ENCODE data around the gene TMC1.

The TMC1 gene

GRCh38 chr9:72790989-72791388, 269.6 kb downstream of the TMC1 start:
- H3K9me3 ChIP-seq (ENCODE audit: low read length): no peaks in the 10 kb centered on the region
- no peak overlapping the region for H3K27ac ChIP-seq (ENCODE audit: low read depth, low read length, poor library complexity, severe bottlenecking)
- TF ChIP-seq CTCF (IDR thresholded peaks at IDR 0.05; ENCODE audit: low read length) (no peak), EZH2 (IDR thresholded peaks at IDR 0.05; ENCODE audit: borderline replicate concordance, low read length) (no peak)
- no peaks in the 10 kb centered on the region for H3K79me2 ChIP-seq (ENCODE audit: insufficient read depth, low read length)
- H3K9me2 ChIP-seq (ENCODE audit: low read depth, low read length): no peaks in the 10 kb centered on the region
- no peaks in the 10 kb centered on the region for H3K4me1 ChIP-seq (ENCODE audit: insufficient read depth, low read length, severe bottlenecking)
- H4K20me1 ChIP-seq (ENCODE audit: insufficient read depth, low read length): no peaks in the 10 kb centered on the region
- no peaks in the 10 kb centered on the region for H3F3A ChIP-seq (ENCODE audit: insufficient read depth, low read length)
- H3K9ac ChIP-seq (ENCODE audit: low read length): no peak overlapping the region
- no peak overlapping the region for H3K4me3 ChIP-seq (ENCODE audit: low read depth, low read length, poor library complexity, severe bottlenecking)
- no peaks in the 10 kb centered on the region for H3K27me3 ChIP-seq (ENCODE audit: insufficient read depth, low read length)
- H3K36me3 ChIP-seq (ENCODE audit: insufficient read depth, low read length): no peaks in the 10 kb centered on the region
- H2AFZ ChIP-seq (ENCODE audit: low read length): no peak overlapping the region
- no peak overlapping the region for H3K4me2 ChIP-seq (ENCODE audit: low read length)

GRCh38 chr9:72791436-72791835, 270.0 kb downstream of the TMC1 start:
- H3K36me3 ChIP-seq (ENCODE audit: insufficient read depth, low read length): no peaks in the 10 kb centered on the region
- no peak overlapping the region for H2AFZ ChIP-seq (ENCODE audit: low read length)
- H3F3A ChIP-seq (ENCODE audit: insufficient read depth, low read length): no peaks in the 10 kb centered on the region
- no peaks in the 10 kb centered on the region for H3K9me3 ChIP-seq (ENCODE audit: low read length)
- H3K9me2 ChIP-seq (ENCODE audit: low read depth, low read length): no peaks in the 10 kb centered on the region
- H3K4me2 ChIP-seq (ENCODE audit: low read length): no peak overlapping the region
- no peak for TF ChIP-seq CTCF (IDR thresholded peaks at IDR 0.05; ENCODE audit: low read length)
- TF ChIP-seq EZH2 (IDR thresholded peaks at IDR 0.05; ENCODE audit: borderline replicate concordance, low read length): no peak
- H3K27me3 ChIP-seq (ENCODE audit: insufficient read depth, low read length): no peaks in the 10 kb centered on the region
- no peak overlapping the region for H3K4me3 ChIP-seq (ENCODE audit: low read depth, low read length, poor library complexity, severe bottlenecking)
- no peaks in the 10 kb centered on the region for H3K4me1 ChIP-seq (ENCODE audit: insufficient read depth, low read length, severe bottlenecking)
- H3K9ac ChIP-seq (ENCODE audit: low read length): no peak overlapping the region
- no peaks in the 10 kb centered on the region for H4K20me1 ChIP-seq (ENCODE audit: insufficient read depth, low read length)
- no peaks in the 10 kb centered on the region for H3K79me2 ChIP-seq (ENCODE audit: insufficient read depth, low read length)
- no peak overlapping the region for H3K27ac ChIP-seq (ENCODE audit: low read depth, low read length, poor library complexity, severe bottlenecking)

GRCh38 chr9:72794946-72795345, 273.5 kb downstream of the TMC1 start:
- Histone ChIP-seq H3K9ac (ENCODE audit: low read length) (no peak overlapping the region), H3K27me3 (ENCODE audit: insufficient read depth, low read length) (no peaks in the 10 kb centered on the region), H3K9me2 (ENCODE audit: low read depth, low read length) (no peaks in the 10 kb centered on the region), H3K4me2 (ENCODE audit: low read length) (no peak overlapping the region), H2AFZ (ENCODE audit: low read length) (no peak overlapping the region), H3K79me2 (ENCODE audit: insufficient read depth, low read length) (no peaks in the 10 kb centered on the region), H4K20me1 (ENCODE audit: insufficient read depth, low read length) (no peaks in the 10 kb centered on the region), H3K36me3 (ENCODE audit: insufficient read depth, low read length) (no peaks in the 10 kb centered on the region), H3K27ac (ENCODE audit: low read depth, low read length, poor library complexity, severe bottlenecking) (no peak overlapping the region), H3K4me3 (ENCODE audit: low read depth, low read length, poor library complexity, severe bottlenecking) (no peak overlapping the region), H3K4me1 (ENCODE audit: insufficient read depth, low read length, severe bottlenecking) (no peaks in the 10 kb centered on the region), H3F3A (ENCODE audit: insufficient read depth, low read length) (no peaks in the 10 kb centered on the region), H3K9me3 (ENCODE audit: low read length) (no peaks in the 10 kb centered on the region)
- no peak for TF ChIP-seq EZH2 (IDR thresholded peaks at IDR 0.05; ENCODE audit: borderline replicate concordance, low read length)
- no peak for TF ChIP-seq CTCF (IDR thresholded peaks at IDR 0.05; ENCODE audit: low read length)

Measured in OCI-LY1 (cell line).